OCI-M2 (cell line): ENCODE data around the gene CDK17.

Experiments
- DNase-seq: peaks from one replicate; lab custom pipeline; 2025; ENCODE audit not compliant: unreplicated experiment; lab: John Stamatoyannopoulos, UW

Gene CDK17

GRCh38 chr12:96241846-96242256 is 158.4 kb downstream of the CDK17 start:
- no peak for DNase-seq

- no peak for DNase-seq
Observed at GRCh38 chr12:96241431-96241830, 158.8 kb downstream of the CDK17 start.

- DNase-seq = no peak
Observed at GRCh38 chr12:96240656-96241055, 159.6 kb downstream of the CDK17 start.

GRCh38 chr12:96239711-96240635 is 160.3 kb downstream of the CDK17 start:
- DNase-seq = no peak

- no peak for DNase-seq
Observed at GRCh38 chr12:96238336-96239047, 161.7 kb downstream of the CDK17 start.

DNA sequence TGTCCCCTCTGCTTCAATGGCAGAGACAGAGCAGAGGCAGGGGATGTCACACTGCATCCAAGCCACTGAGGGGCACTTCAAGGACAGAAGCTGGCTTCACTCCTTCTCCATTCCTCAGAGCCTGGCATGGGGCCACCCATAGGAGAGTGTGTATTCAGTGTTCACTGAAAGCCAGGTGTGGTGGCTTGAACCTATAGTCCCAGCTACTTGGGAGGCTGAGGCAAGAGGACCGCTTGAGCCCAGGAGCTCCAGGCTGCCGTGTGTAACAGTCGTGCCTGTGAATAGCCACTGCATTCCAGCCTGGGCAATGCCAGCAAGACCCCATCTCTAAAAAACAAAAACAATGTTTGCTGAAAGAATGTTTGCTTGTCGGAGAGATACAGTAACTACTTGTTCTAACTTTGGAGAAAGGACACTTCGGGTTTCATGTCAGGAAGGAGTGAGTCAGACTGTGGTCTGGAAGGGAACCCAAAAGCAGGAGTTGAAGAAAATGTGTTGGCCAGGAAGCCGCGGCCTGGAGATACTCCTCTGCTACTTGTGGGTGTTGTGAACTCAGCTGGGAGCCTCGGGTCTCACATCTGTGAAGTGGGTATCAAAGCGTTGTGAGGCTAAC is 162.7 kb downstream of the CDK17 start:
- DNase-seq = no peak

GRCh38 chr12:96237035-96237434 is 163.2 kb downstream of the CDK17 start:
- no peak for DNase-seq

DNA sequence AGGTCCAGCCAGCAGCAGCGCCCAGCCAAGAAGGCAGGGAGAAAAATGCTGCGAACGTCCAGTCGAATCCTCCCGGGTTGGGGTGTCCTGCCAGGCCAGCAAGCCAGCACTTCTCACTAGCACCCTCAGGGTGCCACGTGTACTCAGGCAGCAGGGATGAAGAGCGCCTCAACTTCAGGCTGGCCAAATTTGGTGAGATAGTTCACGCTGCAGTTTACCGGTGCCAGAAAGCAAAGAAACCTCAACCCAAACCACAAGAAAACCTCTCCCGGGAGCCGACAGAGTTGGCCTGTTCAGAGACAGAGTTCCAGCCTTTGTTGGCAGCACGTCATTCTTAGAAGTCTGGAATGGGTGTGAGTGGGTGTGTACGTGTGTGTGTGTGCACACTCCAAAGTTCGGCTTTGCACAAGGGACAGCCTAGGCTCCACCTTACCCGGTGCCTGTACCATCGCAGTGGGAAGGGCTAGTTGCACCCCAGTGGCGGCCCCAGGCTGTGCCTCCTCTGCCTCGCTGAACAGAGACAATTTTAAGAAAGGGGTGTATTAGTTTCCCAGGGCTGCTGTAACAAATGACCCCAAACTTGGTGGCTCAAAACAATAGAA is 163.9 kb downstream of the CDK17 start:
- no peak for DNase-seq

- DNase-seq = no peak
Observed at GRCh38 chr12:96235484-96235826, 164.8 kb downstream of the CDK17 start.

DNA sequence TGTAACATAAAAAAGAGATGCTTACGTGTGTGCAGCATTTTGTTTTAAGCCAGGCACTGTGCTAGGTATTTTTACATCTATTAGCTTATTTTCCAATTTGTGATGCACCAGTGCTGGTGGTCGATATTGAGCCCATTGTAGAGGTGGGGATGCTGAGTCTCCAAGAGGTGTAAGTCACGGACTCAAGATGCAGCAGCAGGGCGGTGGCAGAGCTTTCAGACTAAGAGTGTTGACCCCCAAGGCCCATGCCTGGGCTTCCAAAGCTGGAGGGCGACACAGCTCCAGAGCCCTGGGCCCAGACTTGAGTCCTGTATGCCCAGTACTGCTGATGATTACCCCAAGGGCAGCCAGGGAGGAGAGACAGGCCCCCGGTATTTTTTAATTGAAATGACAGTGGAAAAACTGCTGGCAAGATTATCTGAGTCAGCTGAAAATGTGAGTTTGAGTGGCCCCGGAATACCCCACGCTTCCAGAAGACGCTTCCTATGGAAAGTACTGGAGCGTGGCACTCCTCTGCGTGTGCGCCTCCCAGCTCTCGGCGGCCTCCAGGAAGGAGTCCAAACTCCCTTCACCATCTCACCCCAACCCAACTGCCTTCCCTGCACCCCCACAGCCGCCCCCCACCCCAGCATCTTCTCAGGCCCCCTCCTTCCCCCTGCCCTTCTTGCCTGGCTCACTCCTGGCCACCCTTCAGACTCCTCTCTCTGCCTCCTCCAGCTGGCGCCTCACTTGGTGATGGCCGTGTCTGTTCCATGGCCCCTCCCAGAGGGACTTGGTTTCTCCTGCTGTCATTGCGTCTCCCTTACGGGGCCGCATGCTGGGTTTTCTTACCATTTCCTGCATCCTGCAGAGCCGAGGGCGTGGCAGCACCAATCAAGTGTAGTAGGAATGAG is 165.4 kb downstream of the CDK17 start:
- DNase-seq = no peak

DNA sequence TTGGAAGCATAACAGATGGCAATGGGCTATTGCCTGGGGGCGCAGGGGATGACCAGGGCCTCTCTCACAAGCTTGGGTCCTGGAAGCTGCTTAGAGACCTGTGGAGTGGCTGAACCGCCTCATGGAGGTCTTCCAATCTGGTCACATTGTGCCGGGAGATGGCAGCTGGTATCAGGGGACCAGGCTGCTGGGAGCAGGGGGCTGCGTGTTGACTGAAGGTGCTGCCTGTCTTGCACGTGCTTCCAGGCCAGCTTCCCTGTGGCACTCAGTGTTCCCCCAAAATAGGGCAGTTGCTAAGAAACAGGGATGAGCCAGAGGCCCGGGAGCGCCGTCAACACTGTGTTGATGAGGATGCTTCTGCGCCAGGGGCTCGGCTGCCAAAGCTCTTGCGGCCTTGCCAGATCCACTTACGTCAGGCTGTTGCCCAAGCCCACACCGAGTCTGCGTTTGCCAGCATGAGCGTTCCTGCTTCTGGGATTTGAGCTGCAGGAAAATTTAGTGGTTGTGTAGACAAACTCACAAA is 166.2 kb downstream of the CDK17 start:
- no peak for DNase-seq

- DNase-seq = no peak
Observed at GRCh38 chr12:96233168-96233567, 167.1 kb downstream of the CDK17 start.

DNA sequence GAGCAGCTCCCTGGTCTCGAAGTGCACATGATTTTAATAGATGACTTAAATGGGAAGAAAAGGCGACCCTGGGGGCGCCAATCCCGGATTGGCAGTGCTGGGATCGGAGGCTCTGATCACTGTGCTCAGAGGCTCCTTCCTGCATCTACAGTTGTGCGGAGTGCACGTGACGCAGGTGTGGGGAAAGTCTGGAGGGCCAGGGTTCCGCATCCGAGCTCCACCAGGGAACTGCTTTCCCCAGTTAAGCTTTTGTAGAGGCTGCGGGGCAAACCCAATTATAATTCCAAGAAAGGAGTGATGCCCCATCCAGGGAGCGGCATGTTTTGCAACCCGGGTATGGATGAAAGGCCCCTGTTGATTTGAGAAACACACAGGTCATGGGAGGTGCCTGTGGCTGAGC is 169.6 kb downstream of the CDK17 start:
- DNase-seq = no peak

GRCh38 chr12:96228566-96229248 is 171.5 kb downstream of the CDK17 start:
- no peak for DNase-seq
